GM12892 (cell line): ENCODE results near the gene ANKRD37.

Source experiments
- POLR2A ChIP-seq: IDR thresholded peaks from 2 replicates; pipeline ENCODE4 v1.6.1; 2011; ENCODE audit warnings: low read depth, low read length, control low read depth
- TAF1 ChIP-seq: IDR thresholded peaks from 2 replicates; pipeline ENCODE4 v1.6.1; 2011; ENCODE audit warnings: low read depth, mild to moderate bottlenecking, control low read depth, low read length, borderline replicate concordance

DNA sequence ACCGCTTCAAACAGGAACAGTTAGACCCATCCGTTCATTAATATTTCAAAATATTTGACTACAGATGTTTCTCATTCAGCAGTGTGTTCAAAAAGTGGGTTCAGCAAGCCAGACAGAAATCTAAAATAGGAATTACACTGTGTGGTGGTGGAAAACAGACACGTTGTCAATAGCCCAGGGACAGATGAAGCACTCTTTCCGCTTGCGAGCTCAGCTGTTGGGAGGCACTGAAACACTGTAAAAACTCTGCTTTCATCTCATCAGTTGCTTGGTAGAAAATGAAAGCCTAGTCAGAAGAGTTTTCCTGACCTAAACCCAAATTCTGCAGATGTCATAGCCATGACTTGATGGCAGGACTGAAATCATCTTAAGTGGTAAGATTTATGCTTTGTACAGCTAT lies 39.4 kb upstream of the ANKRD37 start:
- TF ChIP-seq TAF1 (no peak), POLR2A (no peak)
